Measurements from ENCODE around the gene BCAS3.

BCAS3 gene

DNA sequence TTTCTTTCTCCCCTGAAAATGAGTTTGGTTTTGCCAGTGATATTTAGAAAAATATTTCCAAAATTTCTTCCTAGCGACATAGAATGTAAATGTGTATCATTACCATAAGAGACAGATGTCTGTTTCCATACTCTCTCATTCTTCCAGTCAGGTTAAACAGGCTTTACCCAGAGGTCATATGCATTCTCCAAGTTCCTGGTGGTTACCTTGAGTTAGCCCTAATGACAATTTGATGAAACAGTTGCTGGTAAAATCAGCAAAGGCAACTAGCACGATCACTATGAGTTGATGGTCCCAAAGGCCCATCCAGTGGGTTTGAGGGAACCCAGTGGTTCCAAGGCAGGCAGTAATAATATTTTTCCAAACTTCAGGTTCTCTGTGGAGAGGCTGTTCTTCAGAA, 618.4 kb downstream of the BCAS3 start:
- Histone ChIP-seq H3K9me3 (ENCODE audit: control insufficient read depth, low read length) (no peaks in the 10 kb centered on the region), H3K4me3 (ENCODE audit: insufficient read depth, low read depth, low read length, poor library complexity, severe bottlenecking) (no peak overlapping the region), H3K27ac (ENCODE audit: insufficient read depth, low read length, poor library complexity, severe bottlenecking) (no peak overlapping the region), H3K27me3 (replicated peaks; ENCODE audit: control insufficient read depth, insufficient read depth, low read length, poor library complexity, severe bottlenecking) (no peaks in the 10 kb centered on the region), H3K36me3 (ENCODE audit: control insufficient read depth, insufficient read depth, low read length) (no peaks in the 10 kb centered on the region), H3K4me1 (ENCODE audit: control insufficient read depth, insufficient read depth, low read length, poor library complexity, severe bottlenecking) (no peaks in the 10 kb centered on the region)
- no peak for DNase-seq

DNA sequence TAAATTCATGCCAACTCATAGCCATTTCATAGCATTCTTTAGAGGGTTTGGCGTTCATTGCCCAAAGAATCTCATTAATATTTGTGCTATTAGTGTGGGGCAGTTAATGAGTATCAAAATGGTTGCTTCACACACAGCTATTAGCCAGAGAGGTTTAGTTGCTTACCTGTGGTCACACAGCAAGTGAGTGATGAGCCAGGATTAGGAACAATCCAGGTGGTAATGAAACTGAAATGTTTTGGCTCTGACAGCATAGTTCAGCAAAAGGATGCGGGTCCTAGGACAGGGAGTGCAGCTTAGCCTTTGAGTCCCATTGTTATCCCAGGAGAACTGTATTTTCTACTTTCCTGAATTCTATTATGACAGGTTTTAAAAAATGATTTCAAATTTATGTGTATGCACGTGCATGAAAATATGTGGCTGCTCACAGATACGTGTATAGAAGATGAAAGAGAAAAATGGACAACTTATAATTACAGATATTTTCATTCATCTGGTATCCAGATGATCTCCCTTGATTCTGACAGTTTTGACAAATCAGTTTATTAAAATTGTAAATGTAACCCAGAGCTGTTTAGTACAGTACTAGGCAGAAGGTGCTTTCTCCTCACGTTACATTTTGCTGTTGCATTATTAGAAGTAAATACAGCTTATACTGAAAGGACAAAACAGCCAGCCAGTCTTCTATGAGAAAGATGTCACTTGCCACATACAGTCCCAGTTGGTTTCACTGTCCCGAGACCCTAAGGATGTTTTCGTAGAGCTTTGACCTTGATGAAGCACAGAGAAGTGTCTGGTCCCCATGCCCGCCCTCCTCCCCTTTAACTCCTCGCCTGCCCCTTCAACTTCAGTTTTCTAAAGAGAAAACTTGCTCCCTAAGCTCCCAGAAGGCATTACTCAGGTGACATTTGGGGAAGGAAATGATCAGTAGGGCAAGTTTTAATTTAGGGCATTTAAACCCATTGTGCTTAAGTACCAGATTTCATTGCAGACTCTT, 622.2 kb downstream of the BCAS3 start:
- Histone ChIP-seq H3K27ac (ENCODE audit: insufficient read depth, low read length, poor library complexity, severe bottlenecking) (no peak overlapping the region), H3K4me1 (ENCODE audit: control insufficient read depth, insufficient read depth, low read length, poor library complexity, severe bottlenecking) (no peaks in the 10 kb centered on the region), H3K36me3 (ENCODE audit: control insufficient read depth, insufficient read depth, low read length) (no peaks in the 10 kb centered on the region), H3K4me3 (ENCODE audit: insufficient read depth, low read depth, low read length, poor library complexity, severe bottlenecking) (no peak overlapping the region), H3K27me3 (replicated peaks; ENCODE audit: control insufficient read depth, insufficient read depth, low read length, poor library complexity, severe bottlenecking) (no peaks in the 10 kb centered on the region), H3K9me3 (ENCODE audit: control insufficient read depth, low read length) (no peaks in the 10 kb centered on the region)
- no peak for DNase-seq

DNA sequence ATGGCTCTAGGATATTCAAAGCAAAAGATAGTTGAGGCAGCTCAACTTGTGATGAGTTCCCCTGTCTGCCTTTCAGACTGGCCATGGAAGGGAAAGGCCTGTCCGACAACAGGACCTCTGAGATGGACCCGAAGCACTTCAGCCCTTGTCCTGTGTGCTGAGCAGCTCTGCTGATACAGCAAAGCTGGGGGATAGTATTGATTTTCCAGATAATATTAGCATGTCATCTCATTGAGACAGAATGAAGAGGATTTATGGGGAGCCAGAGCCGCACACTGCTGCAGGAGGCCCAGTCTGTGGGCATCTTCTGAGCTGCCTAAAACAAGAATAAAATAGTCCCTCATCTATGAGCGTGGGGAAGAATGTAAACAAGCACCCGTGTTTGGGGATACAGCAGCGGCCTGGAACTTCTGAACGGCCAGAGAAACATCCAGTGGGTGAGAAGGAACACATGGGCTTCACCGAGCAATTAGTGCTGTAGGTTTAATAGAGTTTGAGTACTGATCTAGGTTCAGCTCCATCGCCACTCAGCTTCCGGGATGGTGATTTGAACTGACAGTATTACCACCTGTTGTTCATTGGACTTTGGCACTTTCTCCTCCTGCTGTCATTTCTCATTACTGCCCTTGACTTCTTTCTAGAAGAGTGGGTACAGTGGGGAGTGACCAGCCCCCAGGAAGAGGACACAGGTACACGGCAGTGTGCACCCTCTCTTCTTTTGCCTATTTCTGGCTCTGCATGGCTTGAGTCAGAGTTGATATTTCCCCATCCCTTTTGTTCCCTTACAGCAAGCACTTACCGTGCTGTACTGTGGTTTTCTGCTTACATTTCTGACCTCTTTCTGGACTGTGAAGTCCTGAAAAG, 625.5 kb downstream of the BCAS3 start:
- Histone ChIP-seq H3K27me3 (replicated peaks; ENCODE audit: control insufficient read depth, insufficient read depth, low read length, poor library complexity, severe bottlenecking) (no peaks in the 10 kb centered on the region), H3K4me1 (ENCODE audit: control insufficient read depth, insufficient read depth, low read length, poor library complexity, severe bottlenecking) (no peaks in the 10 kb centered on the region), H3K27ac (ENCODE audit: insufficient read depth, low read length, poor library complexity, severe bottlenecking) (no peak overlapping the region), H3K36me3 (ENCODE audit: control insufficient read depth, insufficient read depth, low read length) (no peaks in the 10 kb centered on the region), H3K4me3 (ENCODE audit: insufficient read depth, low read depth, low read length, poor library complexity, severe bottlenecking) (no peak overlapping the region), H3K9me3 (ENCODE audit: control insufficient read depth, low read length) (no peaks in the 10 kb centered on the region)
- DNase-seq = no peak

DNA sequence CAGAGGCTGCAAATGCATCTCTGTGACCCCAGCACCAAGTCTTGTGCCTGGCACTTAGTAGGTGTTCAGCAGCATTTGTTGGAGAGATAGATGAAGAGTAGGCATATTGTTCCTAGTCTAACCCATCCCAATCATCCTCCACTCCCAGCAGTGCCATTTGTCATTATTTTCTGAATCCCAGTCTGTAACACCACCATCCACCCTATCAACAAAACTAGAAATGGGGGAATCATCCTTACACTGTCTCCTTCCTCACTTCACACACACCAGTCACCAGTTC, 626.1 kb downstream of the BCAS3 start:
- Histone ChIP-seq H3K27ac (ENCODE audit: insufficient read depth, low read length, poor library complexity, severe bottlenecking) (no peak overlapping the region), H3K4me3 (ENCODE audit: insufficient read depth, low read depth, low read length, poor library complexity, severe bottlenecking) (no peak overlapping the region), H3K9me3 (ENCODE audit: control insufficient read depth, low read length) (no peaks in the 10 kb centered on the region), H3K27me3 (replicated peaks; ENCODE audit: control insufficient read depth, insufficient read depth, low read length, poor library complexity, severe bottlenecking) (no peaks in the 10 kb centered on the region), H3K36me3 (ENCODE audit: control insufficient read depth, insufficient read depth, low read length) (no peaks in the 10 kb centered on the region), H3K4me1 (ENCODE audit: control insufficient read depth, insufficient read depth, low read length, poor library complexity, severe bottlenecking) (no peaks in the 10 kb centered on the region)
- DNase-seq = no peak

DNA sequence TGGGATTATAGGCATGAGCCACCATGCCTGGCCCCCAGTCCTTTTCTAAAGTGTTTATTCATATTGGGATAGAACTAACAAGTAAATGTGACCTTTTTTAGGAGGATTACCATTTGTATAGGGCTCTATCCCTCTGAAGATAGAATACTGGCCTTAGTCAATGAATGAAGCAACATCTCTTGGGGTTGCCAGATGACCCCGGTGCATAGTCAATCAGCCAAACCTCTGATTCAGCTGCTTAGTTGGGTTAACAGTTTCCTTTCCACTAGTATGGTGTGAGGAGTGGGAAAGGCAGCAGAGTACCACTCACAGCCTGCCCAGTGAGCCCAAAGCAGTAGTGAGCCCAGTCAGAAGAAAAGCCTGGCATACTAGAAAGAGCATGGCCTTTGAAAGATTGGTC, 627.4 kb downstream of the BCAS3 start:
- H3K27ac ChIP-seq (ENCODE audit: insufficient read depth, low read length, poor library complexity, severe bottlenecking) = no peak overlapping the region

DNA sequence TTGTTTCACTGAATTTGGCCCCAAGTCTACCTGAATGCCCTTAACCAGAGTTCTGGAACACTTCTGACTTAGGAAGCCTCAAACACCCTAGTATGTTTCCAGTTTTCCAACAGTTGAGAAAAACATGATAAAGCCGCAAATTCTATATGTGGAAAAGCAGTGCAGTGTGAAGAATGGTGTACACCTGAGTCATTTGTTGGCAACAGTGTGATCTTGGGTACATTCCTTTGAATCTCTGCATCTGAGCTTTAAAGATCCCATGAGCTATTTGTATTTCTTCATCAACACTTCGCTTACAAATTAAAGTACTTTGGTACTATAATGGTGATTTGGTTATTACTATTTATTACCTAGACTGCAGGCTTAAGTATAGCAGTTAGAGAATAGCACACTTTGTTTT, 628.4 kb downstream of the BCAS3 start:
- Histone ChIP-seq H3K9me3 (ENCODE audit: control insufficient read depth, low read length) (no peaks in the 10 kb centered on the region), H3K4me1 (ENCODE audit: control insufficient read depth, insufficient read depth, low read length, poor library complexity, severe bottlenecking) (no peaks in the 10 kb centered on the region), H3K4me3 (ENCODE audit: insufficient read depth, low read depth, low read length, poor library complexity, severe bottlenecking) (no peak overlapping the region), H3K27ac (ENCODE audit: insufficient read depth, low read length, poor library complexity, severe bottlenecking) (no peak overlapping the region), H3K36me3 (ENCODE audit: control insufficient read depth, insufficient read depth, low read length) (no peaks in the 10 kb centered on the region), H3K27me3 (replicated peaks; ENCODE audit: control insufficient read depth, insufficient read depth, low read length, poor library complexity, severe bottlenecking) (no peaks in the 10 kb centered on the region)
- no peak for DNase-seq

More for the DNA sequence above, 627.4 kb downstream of the BCAS3 start:
- Histone ChIP-seq H3K4me1 (ENCODE audit: control insufficient read depth, insufficient read depth, low read length, poor library complexity, severe bottlenecking) (no peaks in the 10 kb centered on the region), H3K36me3 (ENCODE audit: control insufficient read depth, insufficient read depth, low read length) (no peaks in the 10 kb centered on the region), H3K4me3 (ENCODE audit: insufficient read depth, low read depth, low read length, poor library complexity, severe bottlenecking) (no peak overlapping the region), H3K27me3 (replicated peaks; ENCODE audit: control insufficient read depth, insufficient read depth, low read length, poor library complexity, severe bottlenecking) (no peaks in the 10 kb centered on the region), H3K9me3 (ENCODE audit: control insufficient read depth, low read length) (no peaks in the 10 kb centered on the region)
- no peak for DNase-seq

DNA sequence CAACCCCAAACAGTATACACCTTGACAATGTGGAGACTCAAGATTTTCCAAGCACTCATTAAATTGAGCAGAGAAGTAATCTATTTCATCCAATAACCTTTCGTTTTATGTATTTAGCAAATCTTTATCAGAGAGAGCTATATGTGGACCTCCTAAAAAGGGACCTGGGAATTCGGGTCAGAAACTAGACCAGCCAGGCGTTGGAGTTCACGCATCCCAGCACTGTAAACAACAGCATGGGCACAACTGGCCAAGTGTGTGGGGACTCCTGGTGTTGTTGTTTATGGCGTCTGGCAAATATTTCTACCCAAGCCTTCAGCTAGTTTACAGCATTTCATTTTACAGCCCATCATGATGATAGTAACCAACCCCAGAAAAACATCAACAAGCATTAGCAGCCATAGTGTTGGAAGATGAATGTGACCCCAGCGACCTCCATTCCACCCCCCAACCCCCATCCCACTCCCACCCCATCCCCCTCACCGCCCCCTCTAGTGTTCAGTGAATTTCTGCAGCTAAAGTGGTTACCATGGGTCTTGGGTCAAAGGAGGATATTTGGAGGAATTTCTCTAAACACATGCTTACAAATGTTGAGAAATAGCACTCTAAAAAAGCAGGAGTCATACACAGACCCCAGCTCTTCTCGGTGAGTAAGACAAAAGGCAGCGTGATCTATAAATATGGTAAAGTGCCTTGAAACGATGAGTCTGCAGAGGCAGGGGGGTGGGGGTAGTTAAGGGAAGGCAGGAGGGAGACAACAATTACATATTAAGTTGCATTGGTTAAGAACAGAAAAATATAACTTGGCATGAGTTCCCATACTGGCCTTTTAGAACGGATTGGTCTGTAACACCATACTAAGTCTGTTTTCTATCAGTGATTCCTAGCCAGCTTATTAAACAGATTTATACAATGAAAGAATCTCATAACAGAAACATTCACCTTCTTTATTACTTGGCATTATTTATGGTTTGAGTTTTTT, 630.5 kb downstream of the BCAS3 start:
- no peaks in the 10 kb centered on the region for H3K27me3 ChIP-seq (replicated peaks; ENCODE audit: control insufficient read depth, insufficient read depth, low read length, poor library complexity, severe bottlenecking)
- H3K9me3 ChIP-seq (ENCODE audit: control insufficient read depth, low read length) = no peaks in the 10 kb centered on the region
- no peak for DNase-seq
- no peaks in the 10 kb centered on the region for H3K4me1 ChIP-seq (ENCODE audit: control insufficient read depth, insufficient read depth, low read length, poor library complexity, severe bottlenecking)
- H3K36me3 ChIP-seq (ENCODE audit: control insufficient read depth, insufficient read depth, low read length) = no peaks in the 10 kb centered on the region
- H3K27ac ChIP-seq (ENCODE audit: insufficient read depth, low read length, poor library complexity, severe bottlenecking) = no peak overlapping the region
- H3K4me3 ChIP-seq (ENCODE audit: insufficient read depth, low read depth, low read length, poor library complexity, severe bottlenecking) = no peak overlapping the region

DNA sequence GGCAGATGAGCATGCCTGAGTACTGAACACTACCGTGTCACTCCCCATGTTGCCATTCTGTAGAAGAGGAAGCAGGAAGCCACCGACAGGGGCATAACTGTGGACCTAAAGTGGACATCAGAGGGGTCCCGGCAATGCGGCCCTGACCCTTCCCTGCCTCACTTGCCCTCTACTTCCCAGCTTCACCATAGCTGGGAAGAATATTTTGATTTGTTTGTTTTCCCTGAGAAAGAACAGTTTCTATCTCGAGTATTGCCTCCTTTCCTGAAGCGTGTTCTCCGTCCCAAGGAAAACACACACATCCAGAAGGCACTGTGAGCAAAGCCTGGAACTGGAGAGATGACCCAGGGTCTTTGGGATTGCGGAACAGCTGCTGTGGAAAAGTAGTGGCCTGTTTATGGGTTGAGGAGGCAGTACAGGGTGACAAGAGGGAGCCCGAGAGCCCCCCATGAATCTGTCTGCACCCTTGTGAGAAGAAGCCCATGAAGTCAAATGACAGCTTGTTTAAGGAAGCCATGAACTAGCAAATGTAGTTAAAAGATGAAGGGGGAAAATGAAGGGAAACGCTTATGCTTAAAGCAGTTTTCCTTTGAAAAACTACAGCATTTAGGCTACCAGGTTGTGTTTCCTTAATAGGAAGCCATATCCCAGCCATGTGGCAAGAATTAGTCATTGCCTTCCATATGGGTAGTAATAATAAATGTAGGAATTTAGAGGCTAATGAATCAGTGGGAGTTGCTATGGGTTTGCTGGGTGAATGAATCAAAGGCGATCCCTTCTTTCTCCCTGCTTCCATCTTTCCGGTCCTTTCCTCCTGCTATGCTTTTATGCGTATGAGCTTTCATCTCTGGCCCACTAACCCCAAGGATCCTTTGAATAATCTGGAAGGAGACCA, 632.0 kb downstream of the BCAS3 start:
- no peak for DNase-seq
- Histone ChIP-seq H3K9me3 (ENCODE audit: control insufficient read depth, low read length) (no peaks in the 10 kb centered on the region), H3K27me3 (replicated peaks; ENCODE audit: control insufficient read depth, insufficient read depth, low read length, poor library complexity, severe bottlenecking) (no peaks in the 10 kb centered on the region), H3K4me1 (ENCODE audit: control insufficient read depth, insufficient read depth, low read length, poor library complexity, severe bottlenecking) (no peaks in the 10 kb centered on the region), H3K27ac (ENCODE audit: insufficient read depth, low read length, poor library complexity, severe bottlenecking) (no peak overlapping the region), H3K36me3 (ENCODE audit: control insufficient read depth, insufficient read depth, low read length) (no peaks in the 10 kb centered on the region), H3K4me3 (ENCODE audit: insufficient read depth, low read depth, low read length, poor library complexity, severe bottlenecking) (no peak overlapping the region)

DNA sequence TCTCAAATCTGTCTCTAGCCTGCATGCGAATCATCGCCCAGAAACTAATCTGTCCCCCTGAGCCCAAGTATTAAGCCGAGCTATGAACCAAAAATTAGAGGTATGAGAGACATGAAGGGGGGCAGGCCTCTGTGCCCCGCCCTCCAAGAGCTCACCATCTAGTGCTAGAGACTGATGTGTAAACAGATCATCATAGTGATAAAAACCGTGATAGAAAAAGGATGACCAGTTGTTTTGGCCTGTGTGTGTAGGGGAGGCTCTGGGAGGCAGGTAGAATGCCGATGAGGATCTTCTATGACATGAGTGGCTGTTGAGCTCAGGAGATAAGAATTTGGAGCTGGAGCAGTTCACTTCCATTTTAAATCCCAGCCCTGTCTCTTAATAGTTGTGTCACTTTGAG, 632.9 kb downstream of the BCAS3 start:
- H3K4me1 ChIP-seq (ENCODE audit: control insufficient read depth, insufficient read depth, low read length, poor library complexity, severe bottlenecking) = no peaks in the 10 kb centered on the region
- no peak for DNase-seq
- H3K9me3 ChIP-seq (ENCODE audit: control insufficient read depth, low read length) = no peaks in the 10 kb centered on the region
- H3K36me3 ChIP-seq (ENCODE audit: control insufficient read depth, insufficient read depth, low read length) = no peaks in the 10 kb centered on the region
- H3K27ac ChIP-seq (ENCODE audit: insufficient read depth, low read length, poor library complexity, severe bottlenecking) = no peak overlapping the region
- H3K4me3 ChIP-seq (ENCODE audit: insufficient read depth, low read depth, low read length, poor library complexity, severe bottlenecking) = no peak overlapping the region
- H3K27me3 ChIP-seq (replicated peaks; ENCODE audit: control insufficient read depth, insufficient read depth, low read length, poor library complexity, severe bottlenecking) = no peaks in the 10 kb centered on the region

Data from effector memory CD4-positive, alpha-beta T cell (primary cell).